Lung (tissue), 12 donors: Measurements from ENCODE around the gene NAPSA. TPM values are rescaled to one million over a fixed set of nuclear protein-coding genes. Genes with fewer than 3 reads are reported as not detected.

Source experiments
- ATAC-seq: fragments of 200-7000 bp; cut with Tn5 transposase; one replicate; pipeline ENCODE4 v1.9.1; 2020; ENCODE audit warnings: moderate number of reproducible peaks; ENCODE audit not compliant: insufficient read depth, low FRiP score
- DNase-seq, 3 donors: peaks; one replicate each; pipeline ENCODE4 v3.0.0-alpha.2; 2013 to 2017
- H3K27ac ChIP-seq, 2 donors: one replicate each; pipeline ENCODE4 v1.5.1; 2013; ENCODE audit warnings: mild to moderate bottlenecking in 2 of 2, moderate library complexity in 2 of 2, control low read depth in 1 of 2, inconsistent platforms in 1 of 2, low read depth in 1 of 2, low read length in 1 of 2
- H3K27me3 ChIP-seq, 3 donors: one replicate each; pipeline ENCODE4 v1.5.1; 2013; ENCODE audit warnings: low read length in 2 of 3; ENCODE audit not compliant: control insufficient read depth in 3 of 3, insufficient read depth in 3 of 3
- H3K36me3 ChIP-seq, 4 donors: one replicate each; pipeline ENCODE4 v1.5.1; 2013; ENCODE audit warnings: low read length in 4 of 4, mild to moderate bottlenecking in 1 of 4, moderate library complexity in 1 of 4; ENCODE audit not compliant: control insufficient read depth in 4 of 4, insufficient read depth in 4 of 4
- H3K4me1 ChIP-seq, 5 donors: one replicate each; pipeline ENCODE4 v1.5.1; 2013; ENCODE audit warnings: low read length in 5 of 5, mild to moderate bottlenecking in 2 of 5, moderate library complexity in 1 of 5; ENCODE audit not compliant: control insufficient read depth in 5 of 5, insufficient read depth in 5 of 5
- H3K4me3 ChIP-seq: one replicate; pipeline ENCODE4 v1.5.1; 2013; ENCODE audit warnings: mild to moderate bottlenecking, control low read depth, moderate library complexity
- H3K9ac ChIP-seq, 2 donors: one replicate each; pipeline ENCODE4 v1.5.1; 2013; ENCODE audit warnings: low read length in 2 of 2, control low read depth in 1 of 2; ENCODE audit not compliant: insufficient read depth in 1 of 2
- H3K9me3 ChIP-seq, 4 donors: one replicate each; pipeline ENCODE4 v1.5.1; 2013; ENCODE audit warnings: low read length in 3 of 4, mild to moderate bottlenecking in 1 of 4, moderate library complexity in 1 of 4; ENCODE audit not compliant: control insufficient read depth in 4 of 4, insufficient read depth in 3 of 4
- WGBS, 2 donors: extraction: QIAGEN DNeasy Blood & Tissue Kit; methylation state at CpG; one replicate each; pipeline ENCODE4 v1.1.7; 2013; 5-methylcytosine and 5-hydroxymethylcytosine counted together
- polyA plus RNA-seq, 2 donors: library from polyadenylated mRNA; stranded (reverse); fragments of 200-250 nt; gene quantifications; one replicate each; pipeline ENCODE4 v1.2.1, GENCODE V29; 2013
- total RNA-seq, 2 donors: library from RNA; depleted of rRNA in 1 of 2; stranded (reverse); fragments of >200 nt in 1 of 2; gene quantifications; one replicate each; pipeline ENCODE4 v1.2.1, GENCODE V29; 2014 to 2021
- TF ChIP-seq, protein P1 (sequence below): IDR thresholded peaks from 2 replicates; pipeline ENCODE4 v1.5.1; 2012; ENCODE audit warnings: mild to moderate bottlenecking; ENCODE audit errors: control extremely low read depth, extremely low read depth
- donor health status: control.
- donor health status: control.
- donor health status: Bipolar disorder and iron deficiency.
- donor health status: healthy.
- donor health status: DM: yes; HTN: yes; CAD: no.

Gene NAPSA
- total and polyA plus RNA-seq, 4 donors: 655 to 2,584 (median 1,433) TPM

DNA sequence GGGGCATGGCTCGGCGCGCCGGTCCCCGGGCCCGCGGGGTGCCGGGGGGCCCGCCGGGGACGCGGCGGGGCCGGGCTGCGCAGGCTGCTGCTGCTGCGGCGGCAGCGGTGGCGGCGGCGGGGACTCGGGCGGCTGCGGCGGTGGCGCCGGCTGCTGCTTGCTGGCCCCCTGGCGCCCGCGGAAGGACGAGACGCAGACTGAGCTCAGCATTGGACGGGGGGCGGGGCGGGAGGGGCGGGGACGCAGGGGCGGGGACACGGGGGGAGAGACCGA is 36.6 kb downstream of the NAPSA start:
- no peak for ATAC-seq
- WGBS, 2 donors: 1 to 2% methylated on average over 20 to 40 of the region's 40 CpGs
- TF ChIP-seq, protein P1, sequence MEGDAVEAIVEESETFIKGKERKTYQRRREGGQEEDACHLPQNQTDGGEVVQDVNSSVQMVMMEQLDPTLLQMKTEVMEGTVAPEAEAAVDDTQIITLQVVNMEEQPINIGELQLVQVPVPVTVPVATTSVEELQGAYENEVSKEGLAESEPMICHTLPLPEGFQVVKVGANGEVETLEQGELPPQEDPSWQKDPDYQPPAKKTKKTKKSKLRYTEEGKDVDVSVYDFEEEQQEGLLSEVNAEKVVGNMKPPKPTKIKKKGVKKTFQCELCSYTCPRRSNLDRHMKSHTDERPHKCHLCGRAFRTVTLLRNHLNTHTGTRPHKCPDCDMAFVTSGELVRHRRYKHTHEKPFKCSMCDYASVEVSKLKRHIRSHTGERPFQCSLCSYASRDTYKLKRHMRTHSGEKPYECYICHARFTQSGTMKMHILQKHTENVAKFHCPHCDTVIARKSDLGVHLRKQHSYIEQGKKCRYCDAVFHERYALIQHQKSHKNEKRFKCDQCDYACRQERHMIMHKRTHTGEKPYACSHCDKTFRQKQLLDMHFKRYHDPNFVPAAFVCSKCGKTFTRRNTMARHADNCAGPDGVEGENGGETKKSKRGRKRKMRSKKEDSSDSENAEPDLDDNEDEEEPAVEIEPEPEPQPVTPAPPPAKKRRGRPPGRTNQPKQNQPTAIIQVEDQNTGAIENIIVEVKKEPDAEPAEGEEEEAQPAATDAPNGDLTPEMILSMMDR: no peak
- no peak for DNase-seq
- peaks cover 3 to 46% (median 15%) of the 10 kb centered on the region in 5 donors for H3K4me1 ChIP-seq
- H3K4me3 ChIP-seq: no peak overlapping the region
- H3K27me3 ChIP-seq: peaks cover 0 to 28% (median 17%) of the 10 kb centered on the region in 3 donors
- no peak overlapping the region for H3K27ac ChIP-seq
- peaks cover 0 to 2% (median 0%) of the 10 kb centered on the region in 4 donors for H3K9me3 ChIP-seq
- no peak overlapping the region for H3K9ac ChIP-seq
- H3K36me3 ChIP-seq: no peaks in the 10 kb centered on the region

DNA sequence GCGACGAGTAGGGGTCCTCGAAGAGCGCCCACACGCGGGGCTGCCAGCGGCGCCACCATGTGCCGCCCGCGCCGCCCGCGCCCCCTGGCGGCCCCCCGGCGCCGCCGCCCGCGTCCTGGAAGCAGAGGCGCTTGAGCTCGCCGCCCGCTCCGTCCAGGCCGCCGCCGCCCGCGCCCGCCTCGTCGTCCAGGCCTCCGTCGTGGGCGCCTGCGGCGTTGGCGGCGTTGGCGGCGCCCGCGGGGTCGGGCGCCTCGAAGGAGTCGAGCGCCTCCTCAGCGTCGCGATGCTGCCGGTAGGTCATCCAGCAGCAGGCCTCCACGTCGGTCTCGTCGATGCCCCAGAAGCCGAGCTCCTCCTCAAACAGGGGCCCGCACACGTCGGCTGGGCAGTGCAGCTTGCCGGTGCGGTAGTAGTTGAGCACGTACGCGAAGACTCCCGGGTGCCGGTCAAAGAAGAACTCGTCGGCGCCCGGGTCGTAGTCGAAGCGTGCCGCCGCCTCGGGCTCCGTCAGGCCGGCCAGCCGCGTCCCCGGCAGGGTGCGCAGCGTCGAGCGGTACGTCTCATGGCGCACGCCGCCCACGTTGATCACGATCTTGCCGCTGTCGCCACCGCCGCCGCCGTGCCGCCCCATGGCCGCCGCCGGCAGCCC is 37.1 kb downstream of the NAPSA start:
- Histone ChIP-seq H3K4me1 (peaks cover 3 to 45% (median 15%) of the 10 kb centered on the region in 5 donors), H3K27ac (peak overlapping the region in 1 of 2 donors; percentile 11), H3K9ac (no peak overlapping the region), H3K27me3 (peaks cover 0 to 28% (median 17%) of the 10 kb centered on the region in 3 donors), H3K36me3 (no peaks in the 10 kb centered on the region), H3K4me3 (peak overlapping the region; percentile 33), H3K9me3 (peaks cover 0 to 2% (median 0%) of the 10 kb centered on the region in 4 donors)
- no peak for ATAC-seq
- 2% methylated on average over 60 to 104 of the region's 104 CpGs for WGBS, 2 donors
- TF ChIP-seq, protein P1: no peak
- peak in 1 of 3 donors; percentile 26 for DNase-seq

DNA sequence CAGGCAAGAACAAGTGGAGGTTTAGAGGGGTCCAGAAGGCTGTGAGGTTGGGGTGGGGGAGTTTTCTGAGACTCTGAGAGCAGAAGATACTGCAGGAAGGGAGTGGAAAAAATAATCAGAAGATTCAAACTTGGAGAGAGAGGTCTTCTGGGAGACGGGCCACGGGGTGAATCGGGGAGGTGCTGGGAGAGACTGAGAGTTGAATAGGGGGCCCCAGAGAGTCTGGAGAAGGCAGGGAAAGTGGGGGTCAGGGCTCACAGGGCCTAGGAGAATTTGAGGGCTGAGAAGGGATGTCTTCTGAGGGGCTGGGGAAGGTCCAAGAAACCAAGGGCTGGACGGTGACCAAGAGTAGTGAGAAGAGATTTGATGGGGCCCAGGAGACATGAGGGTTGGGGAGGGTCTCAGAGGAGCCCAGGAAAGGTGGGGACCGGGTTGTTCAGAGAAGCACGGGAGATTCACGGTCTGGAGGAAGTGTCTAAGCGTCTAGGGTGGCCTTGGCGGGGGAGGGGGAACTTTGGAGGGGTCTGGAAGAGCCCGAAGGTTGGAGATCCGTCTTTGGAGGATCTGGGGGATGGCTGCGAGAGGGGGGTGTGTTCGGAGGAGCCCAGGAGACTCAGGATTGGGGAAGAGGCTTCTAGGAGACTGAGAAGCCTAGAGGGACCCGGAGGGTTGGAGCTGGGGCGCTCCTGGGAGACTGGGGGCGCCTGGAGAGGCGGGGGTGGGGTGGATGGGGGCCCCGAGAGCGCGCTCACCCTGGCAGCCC is 37.8 kb downstream of the NAPSA start:
- 16 to 22% methylated on average over 20 of the region's 20 CpGs for WGBS, 2 donors
- Histone ChIP-seq H3K36me3 (no peaks in the 10 kb centered on the region), H3K4me3 (no peak overlapping the region), H3K4me1 (peaks cover 0 to 43% (median 14%) of the 10 kb centered on the region in 5 donors), H3K9ac (no peak overlapping the region), H3K27me3 (peaks cover 0 to 28% (median 17%) of the 10 kb centered on the region in 3 donors), H3K27ac (no peak overlapping the region), H3K9me3 (peaks cover 0 to 2% (median 0%) of the 10 kb centered on the region in 4 donors)
- DNase-seq (no peak), ATAC-seq (no peak)
- TF ChIP-seq, protein P1: no peak
